NCI-H2029 treated with DMSO at 0.1 percent for 48 hours (cell line): ENCODE measurements around the gene HCFC1R1.

Experiments
- DNase-seq: peaks from one replicate; lab custom pipeline; 2025; lab: John Stamatoyannopoulos, UW

The HCFC1R1 gene

GRCh38 chr16:2975161-2975795 lies 48.5 kb downstream of the HCFC1R1 start:
- no peak for DNase-seq

GRCh38 chr16:2974319-2975056 lies 49.3 kb downstream of the HCFC1R1 start:
- no peak for DNase-seq

DNA sequence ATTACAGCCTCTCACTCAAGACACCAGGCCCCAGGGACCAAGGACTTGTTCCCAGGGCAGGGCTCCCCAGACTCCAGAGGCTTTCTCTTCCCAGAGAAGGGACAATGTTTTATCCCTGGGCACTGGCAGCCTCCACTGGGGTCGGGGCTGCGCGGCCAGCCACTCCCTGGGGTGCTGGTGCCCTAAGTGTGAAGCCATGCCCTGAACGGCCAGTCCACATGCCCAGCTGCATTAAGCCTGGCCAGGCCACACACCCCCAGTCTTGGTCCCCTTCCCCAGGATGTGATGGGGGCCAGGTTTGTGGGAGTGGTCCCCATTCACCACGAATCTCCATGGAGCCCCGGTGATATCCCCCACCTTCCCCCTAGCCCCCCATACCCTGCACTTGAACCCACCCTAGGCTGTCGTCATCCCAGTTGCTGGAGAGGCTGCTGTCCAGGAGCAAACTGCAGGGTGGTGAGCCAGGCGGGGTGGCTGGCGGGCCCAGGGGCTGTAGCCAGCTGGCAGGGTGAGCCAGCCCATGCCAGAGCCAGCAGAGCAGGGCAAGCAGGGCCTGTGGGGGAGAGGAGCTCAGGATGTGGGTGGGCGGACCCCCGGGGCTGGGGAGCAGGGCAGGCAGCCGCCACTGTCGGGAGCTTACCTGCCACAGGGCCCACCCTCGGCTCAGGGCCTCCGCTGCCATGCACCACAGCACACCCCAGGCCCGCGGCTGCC lies 50.0 kb downstream of the HCFC1R1 start:
- DNase-seq = no peak

DNA sequence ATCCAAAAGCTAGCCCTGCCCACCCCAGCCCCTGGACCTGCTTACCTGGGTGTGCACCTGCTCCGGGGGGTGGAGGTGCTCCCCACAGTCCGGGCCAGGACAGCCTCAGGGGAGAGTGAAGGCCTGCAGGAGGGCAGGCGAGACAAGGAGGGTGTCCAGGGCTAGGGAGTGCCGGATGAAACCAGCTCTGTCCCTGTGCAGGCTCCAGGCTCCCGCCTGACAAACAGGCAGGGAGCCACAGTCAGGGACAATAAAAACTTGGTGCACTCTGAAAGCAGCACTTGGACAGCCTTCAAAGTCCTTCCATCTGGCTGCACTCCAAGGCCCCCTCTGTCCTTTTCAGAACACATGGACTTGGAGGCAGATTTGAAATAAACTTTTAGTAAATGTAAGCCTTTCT lies 50.6 kb downstream of the HCFC1R1 start:
- DNase-seq = no peak
